HG02840 (cell line): ENCODE measurements around the gene MPV17L2.

ENCODE experiments used
- ATAC-seq: cut with Tn5 transposase; IDR thresholded peaks from one replicate; pipeline ENCODE4 v1.9.1; 2021; ENCODE audit warnings: mild to moderate bottlenecking, moderate library complexity, moderate number of reproducible peaks; ENCODE audit not compliant: unreplicated experiment, low FRiP score

MPV17L2 gene

DNA sequence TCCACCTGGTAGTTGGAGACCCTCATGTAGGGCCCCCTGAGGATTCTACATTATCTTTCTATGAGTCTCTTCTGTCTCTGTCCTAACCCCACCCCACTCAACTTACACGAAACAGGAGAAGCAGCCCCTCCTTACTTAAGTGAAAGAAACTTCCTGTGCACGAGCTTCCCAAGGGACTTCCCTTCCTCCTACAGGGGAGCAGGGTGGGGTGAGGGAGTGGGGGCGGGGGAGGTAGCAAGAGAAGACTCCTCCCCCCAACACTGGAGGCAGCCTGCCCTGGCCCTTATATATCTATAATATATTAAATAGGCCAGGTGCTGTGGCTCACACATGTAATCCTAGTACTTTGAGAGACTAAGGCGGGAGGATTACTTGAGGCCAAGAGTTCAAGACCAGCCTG is 38.8 kb downstream of the MPV17L2 start:
- no peak for ATAC-seq

GRCh38 chr19:18232540-18233223 is 39.7 kb downstream of the MPV17L2 start:
- no peak for ATAC-seq

- ATAC-seq, result no peak
These were observed 40.3 kb downstream of the MPV17L2 start for GRCh38 chr19:18233224-18233825.

GRCh38 chr19:18234194-18234593 is 41.2 kb downstream of the MPV17L2 start:
- ATAC-seq, result no peak

- no peak for ATAC-seq
These were observed 46.3 kb downstream of the MPV17L2 start for GRCh38 chr19:18239303-18239702.

GRCh38 chr19:18245297-18245696 is 52.3 kb downstream of the MPV17L2 start:
- ATAC-seq, result no peak
